Measurements from ENCODE around the gene DHRS4.
"Not testable (repeated sequence)": the region's sequence is repeated elsewhere in the genome, so short reads cannot be mapped to it uniquely, and the experiment has no call there.

Gene DHRS4

DNA sequence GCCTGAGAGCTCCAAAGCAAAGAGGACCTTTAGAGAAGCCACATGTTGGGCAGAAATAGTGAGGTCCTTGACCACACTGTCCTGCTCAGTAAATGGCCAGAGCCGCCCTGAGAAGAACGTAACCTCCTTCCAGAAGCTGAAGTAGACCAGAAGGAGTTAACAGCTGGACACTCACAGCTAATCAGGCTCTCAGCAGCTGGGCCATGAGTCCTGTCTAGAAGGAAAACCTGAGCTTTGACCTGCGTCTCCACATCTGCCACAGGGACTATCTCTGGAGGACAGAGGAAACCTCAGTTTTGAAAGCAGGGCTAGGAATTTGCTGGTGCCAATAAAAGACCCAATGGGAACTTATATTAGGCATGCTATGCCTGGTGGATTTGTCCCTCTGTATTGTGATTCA lies 12.3 kb upstream of the DHRS4 start:
- Histone ChIP-seq H3K4me3 (replicated peaks; ENCODE audit: low read depth, low read length) (no peak overlapping the region), H3K36me3 (ENCODE audit: control insufficient read depth, insufficient read depth, low read length) (no peaks in the 10 kb centered on the region), H3K27me3 (replicated peaks; ENCODE audit: control insufficient read depth, insufficient read depth, low read length) (no peaks in the 10 kb centered on the region)
- TF ChIP-seq, protein P1, sequence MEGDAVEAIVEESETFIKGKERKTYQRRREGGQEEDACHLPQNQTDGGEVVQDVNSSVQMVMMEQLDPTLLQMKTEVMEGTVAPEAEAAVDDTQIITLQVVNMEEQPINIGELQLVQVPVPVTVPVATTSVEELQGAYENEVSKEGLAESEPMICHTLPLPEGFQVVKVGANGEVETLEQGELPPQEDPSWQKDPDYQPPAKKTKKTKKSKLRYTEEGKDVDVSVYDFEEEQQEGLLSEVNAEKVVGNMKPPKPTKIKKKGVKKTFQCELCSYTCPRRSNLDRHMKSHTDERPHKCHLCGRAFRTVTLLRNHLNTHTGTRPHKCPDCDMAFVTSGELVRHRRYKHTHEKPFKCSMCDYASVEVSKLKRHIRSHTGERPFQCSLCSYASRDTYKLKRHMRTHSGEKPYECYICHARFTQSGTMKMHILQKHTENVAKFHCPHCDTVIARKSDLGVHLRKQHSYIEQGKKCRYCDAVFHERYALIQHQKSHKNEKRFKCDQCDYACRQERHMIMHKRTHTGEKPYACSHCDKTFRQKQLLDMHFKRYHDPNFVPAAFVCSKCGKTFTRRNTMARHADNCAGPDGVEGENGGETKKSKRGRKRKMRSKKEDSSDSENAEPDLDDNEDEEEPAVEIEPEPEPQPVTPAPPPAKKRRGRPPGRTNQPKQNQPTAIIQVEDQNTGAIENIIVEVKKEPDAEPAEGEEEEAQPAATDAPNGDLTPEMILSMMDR (IDR thresholded peaks at IDR 0.05; ENCODE audit: insufficient read depth, low read length, poor library complexity, severe bottlenecking), result no peak
- DNase-seq (ENCODE audit: extremely low read depth, insufficient read length), result no peak

- no peak for DNase-seq (ENCODE audit: extremely low read depth, insufficient read length)
- Histone ChIP-seq H3K36me3 (ENCODE audit: control insufficient read depth, insufficient read depth, low read length) (no peaks in the 10 kb centered on the region), H3K4me3 (replicated peaks; ENCODE audit: low read depth, low read length) (no peak overlapping the region), H3K27me3 (replicated peaks; ENCODE audit: control insufficient read depth, insufficient read depth, low read length) (no peaks in the 10 kb centered on the region)
- TF ChIP-seq, protein P1 (IDR thresholded peaks at IDR 0.05; ENCODE audit: insufficient read depth, low read length, poor library complexity, severe bottlenecking), result no peak
These were observed 11.9 kb upstream of the DHRS4 start for GRCh38 chr14:23941669-23942068.

DNA sequence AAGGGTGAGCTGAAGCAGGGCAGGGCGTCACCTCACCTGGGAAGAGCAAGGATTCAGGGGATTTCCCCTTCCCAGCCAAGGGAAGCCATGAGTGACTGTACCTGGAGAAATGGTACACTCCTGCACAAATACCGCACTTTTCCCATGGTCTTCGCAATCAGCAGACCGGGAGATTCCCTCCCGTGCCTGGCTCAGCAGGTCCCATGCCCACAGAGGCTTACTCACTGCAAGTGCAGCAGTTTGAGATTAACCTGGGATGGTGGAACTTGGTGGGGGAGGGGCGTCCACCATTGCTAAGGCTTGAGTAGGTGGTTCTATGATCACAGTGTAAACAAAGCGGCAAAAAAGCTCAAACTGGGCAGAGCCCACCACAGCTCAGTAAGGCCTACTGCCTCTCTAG lies 11.0 kb upstream of the DHRS4 start:
- DNase-seq (ENCODE audit: extremely low read depth, insufficient read length), result no peak
- TF ChIP-seq, protein P1 (IDR thresholded peaks at IDR 0.05; ENCODE audit: insufficient read depth, low read length, poor library complexity, severe bottlenecking), result no peak

DNA sequence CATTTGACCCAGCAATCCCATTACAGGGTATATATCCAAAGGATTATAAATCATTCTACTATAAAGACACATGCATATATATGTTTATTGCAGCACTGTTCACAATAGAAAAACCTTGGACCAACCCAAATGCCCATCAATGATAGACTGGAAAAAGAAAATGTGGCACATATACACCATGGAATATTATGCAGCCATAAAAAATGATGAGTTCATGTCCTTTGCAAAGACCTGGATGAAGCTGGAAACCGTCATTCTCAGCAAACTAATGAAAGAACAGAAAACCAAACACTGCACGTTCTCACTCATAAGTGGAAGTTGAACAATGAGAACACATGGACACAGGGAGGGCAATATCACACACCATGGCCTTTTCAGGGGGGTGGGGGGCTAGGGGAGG lies 4.5 kb upstream of the DHRS4 start:
- H3K27me3 ChIP-seq (replicated peaks; ENCODE audit: control insufficient read depth, insufficient read depth, low read length); H3K4me3 ChIP-seq (replicated peaks; ENCODE audit: low read depth, low read length); H3K36me3 ChIP-seq (ENCODE audit: control insufficient read depth, insufficient read depth, low read length); DNase-seq (ENCODE audit: extremely low read depth, insufficient read length): not testable (repeated sequence)

More for the DNA sequence above, 11.0 kb upstream of the DHRS4 start:
- Histone ChIP-seq H3K27me3 (replicated peaks; ENCODE audit: control insufficient read depth, insufficient read depth, low read length) (no peaks in the 10 kb centered on the region), H3K36me3 (ENCODE audit: control insufficient read depth, insufficient read depth, low read length) (no peaks in the 10 kb centered on the region), H3K4me3 (replicated peaks; ENCODE audit: low read depth, low read length) (no peak overlapping the region)

GRCh38 chr14:23950411-23951135 lies 3.0 kb upstream of the DHRS4 start:
- no peaks in the 10 kb centered on the region for H3K36me3 ChIP-seq (ENCODE audit: control insufficient read depth, insufficient read depth, low read length)
- H3K4me3 ChIP-seq (replicated peaks; ENCODE audit: low read depth, low read length), result no peak overlapping the region
- no peak for DNase-seq (ENCODE audit: extremely low read depth, insufficient read length)
- H3K27me3 ChIP-seq (replicated peaks; ENCODE audit: control insufficient read depth, insufficient read depth, low read length), result no peaks in the 10 kb centered on the region
- TF ChIP-seq, protein P1 (IDR thresholded peaks at IDR 0.05; ENCODE audit: insufficient read depth, low read length, poor library complexity, severe bottlenecking), result no peak

- not testable (repeated sequence) for DNase-seq (ENCODE audit: extremely low read depth, insufficient read length); H3K4me3 ChIP-seq (replicated peaks; ENCODE audit: low read depth, low read length); H3K36me3 ChIP-seq (ENCODE audit: control insufficient read depth, insufficient read depth, low read length); H3K27me3 ChIP-seq (replicated peaks; ENCODE audit: control insufficient read depth, insufficient read depth, low read length)
These were observed 2.5 kb upstream of the DHRS4 start for GRCh38 chr14:23951136-23951466.

Data from GM06990 (cell line).